SH-SY5Y (cell line): ENCODE data around the gene SPACA4.

Source experiments
- GATA2 ChIP-seq: IDR thresholded peaks from 2 replicates; pipeline ENCODE4 v1.6.1; 2011; ENCODE audit warnings: mild to moderate bottlenecking, low read depth, low read length
- GATA3 ChIP-seq: IDR thresholded peaks from 2 replicates; pipeline ENCODE4 v1.6.1; 2011; ENCODE audit warnings: low read depth, mild to moderate bottlenecking, low read length, moderate library complexity

DNA sequence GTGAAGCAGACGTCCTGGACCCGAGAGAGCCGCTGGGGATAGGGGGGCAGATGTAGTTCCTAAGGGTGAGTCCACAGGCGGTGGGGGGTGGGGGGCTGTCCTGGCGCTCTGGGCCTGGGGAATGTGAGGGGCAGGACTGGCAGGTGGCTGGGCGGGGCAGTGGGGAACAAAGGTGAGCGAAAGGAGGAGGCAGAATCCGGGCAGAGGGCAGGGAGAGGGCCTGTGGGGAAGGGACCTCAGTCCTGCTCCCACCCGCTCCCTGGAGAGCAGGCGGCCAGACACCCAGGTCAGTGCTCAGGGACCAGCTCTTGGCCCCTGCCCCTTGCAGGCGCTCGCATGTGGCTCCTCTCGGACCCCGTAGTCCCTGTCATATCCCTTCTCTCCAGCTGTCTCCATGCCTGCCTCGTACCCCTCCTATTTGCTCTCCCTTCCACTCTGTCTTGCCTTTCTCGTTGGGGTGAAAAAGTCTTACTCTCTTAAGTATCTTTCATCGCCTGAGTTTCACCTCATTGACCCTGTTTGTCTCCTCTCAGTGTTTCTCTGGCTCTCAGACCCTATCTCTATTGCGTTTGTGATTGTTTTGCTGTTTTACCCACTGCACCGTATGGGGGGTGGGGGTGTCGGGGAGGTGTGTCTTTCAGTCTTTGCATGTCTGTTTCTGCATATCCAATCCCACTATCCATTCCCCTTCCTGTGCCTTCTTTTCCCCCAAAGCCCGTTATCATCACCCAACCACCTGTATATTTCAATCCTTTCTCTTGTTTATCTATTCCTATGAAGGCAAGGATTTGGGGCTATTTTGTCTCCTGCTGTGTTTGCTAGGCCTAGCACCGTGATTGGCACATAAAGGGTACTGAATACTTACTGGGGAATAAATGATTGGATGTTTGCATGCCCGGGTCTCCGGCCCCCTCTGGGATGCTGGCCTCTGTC, 18.5 kb downstream of the SPACA4 start:
- TF ChIP-seq GATA2 (no peak), GATA3 (no peak)
